HG03066 (cell line): Measurements from ENCODE around the gene SLC23A3.

Experiments
- ATAC-seq: cut with Tn5 transposase; IDR thresholded peaks from one replicate; pipeline ENCODE4 v1.9.1; 2021; ENCODE audit warnings: low read depth; ENCODE audit not compliant: unreplicated experiment

SLC23A3 gene

GRCh38 chr2:219169930-219170654 lies at the start of gene SLC23A3:
Gene SLC23A3 (minus strand): TSS chr2:219170029. CDS start chr2:219169984, 45 bp downstream.
- ATAC-seq = no peak

DNA sequence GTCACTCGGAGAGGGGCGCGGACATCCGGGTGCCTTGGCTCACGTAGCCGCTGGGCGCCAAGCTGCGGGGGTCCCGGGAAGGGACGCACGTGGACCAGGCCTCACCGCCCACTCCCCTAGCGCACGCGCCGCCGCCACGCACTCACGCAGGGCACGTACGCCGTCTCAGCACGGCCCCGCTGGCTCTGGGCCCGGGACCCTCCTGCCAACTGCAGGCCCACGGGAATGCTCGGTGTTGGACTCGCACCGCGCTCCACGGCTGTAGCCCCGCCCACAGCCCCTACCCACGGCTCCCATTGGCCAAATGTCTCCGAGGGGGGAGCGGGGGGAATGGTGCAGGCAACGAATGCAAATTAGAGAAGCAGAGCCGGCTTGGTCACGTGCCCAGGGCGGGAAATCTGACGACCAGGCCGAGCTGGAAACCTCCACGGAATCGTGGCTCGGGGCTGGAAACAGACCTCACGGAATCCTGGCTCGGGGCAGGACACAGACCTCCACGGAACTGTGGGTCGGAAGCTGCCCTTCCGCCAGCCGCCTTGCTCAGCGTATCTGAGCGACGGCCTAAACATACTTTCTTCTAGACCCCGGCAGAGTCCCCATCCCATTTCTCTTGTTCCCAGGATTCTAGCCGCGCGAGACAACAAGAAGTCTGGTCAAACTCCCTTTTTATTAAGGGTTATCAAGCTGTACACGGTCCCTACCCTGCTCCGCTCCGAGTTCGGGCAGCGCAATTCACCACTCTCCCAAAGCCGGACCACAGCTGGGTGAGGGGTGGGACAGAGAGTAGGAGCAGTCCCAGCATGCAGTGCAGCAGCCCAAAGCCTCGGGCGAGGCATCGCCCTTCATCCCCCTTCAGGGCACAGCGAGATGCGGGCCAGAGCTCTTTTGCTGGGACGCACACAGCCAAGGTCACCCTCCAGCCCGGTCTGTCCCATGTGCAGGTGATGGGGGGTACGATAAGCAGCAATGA lies 49.2 kb upstream of the SLC23A3 start, which contains the start of gene ABCB6:
Gene ABCB6 (minus strand): TSS at position 227 of the 970 bp plus-strand sequence. CDS start 285 bp downstream, outside the sequence.
- peak; percentile 84 for ATAC-seq

DNA sequence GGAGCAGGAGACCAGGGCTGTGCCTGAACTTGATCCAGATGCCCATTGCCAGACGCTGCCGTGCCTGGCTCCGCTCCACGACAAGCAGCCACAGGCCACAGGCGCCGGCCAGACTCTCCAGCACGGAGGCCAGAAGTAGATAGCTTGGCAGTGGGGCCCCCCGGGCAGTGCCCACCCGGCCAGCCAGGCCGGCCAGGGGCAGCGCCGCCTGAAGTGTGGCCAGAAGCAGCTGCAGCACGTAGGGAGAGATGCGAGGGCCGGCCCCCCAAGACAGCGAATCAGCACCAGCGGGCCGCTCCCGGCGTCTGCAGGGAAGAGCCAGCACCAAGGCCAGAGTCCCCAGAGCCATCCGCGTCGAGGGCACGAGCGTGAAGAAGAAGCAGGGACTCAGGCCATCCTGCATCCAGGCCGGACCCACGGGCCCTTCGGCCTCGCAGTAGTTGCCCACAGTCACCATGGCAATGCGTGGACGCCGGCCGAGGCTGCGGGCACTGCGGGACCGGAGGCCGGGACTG lies 48.4 kb upstream of the SLC23A3 start:
- ATAC-seq = peak; percentile 31

DNA sequence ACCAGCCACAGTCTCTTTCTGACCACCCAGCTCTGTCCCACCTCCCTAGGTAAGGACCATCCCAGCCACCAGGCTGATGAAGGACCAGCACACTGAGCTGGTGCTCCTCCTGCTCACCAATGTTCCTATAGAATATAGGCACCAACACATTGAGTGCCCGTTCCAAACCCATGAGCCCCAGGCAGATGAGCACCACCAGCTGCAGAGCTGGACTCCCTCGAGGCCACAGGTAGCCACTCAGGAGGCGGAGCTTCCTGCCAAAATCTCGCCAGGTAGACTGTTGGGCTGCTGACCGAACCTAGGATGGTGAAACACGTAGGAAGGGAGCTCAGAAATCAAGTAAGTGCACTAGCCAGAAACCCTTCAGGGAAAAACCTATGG lies 46.7 kb upstream of the SLC23A3 start:
- ATAC-seq = no peak

DNA sequence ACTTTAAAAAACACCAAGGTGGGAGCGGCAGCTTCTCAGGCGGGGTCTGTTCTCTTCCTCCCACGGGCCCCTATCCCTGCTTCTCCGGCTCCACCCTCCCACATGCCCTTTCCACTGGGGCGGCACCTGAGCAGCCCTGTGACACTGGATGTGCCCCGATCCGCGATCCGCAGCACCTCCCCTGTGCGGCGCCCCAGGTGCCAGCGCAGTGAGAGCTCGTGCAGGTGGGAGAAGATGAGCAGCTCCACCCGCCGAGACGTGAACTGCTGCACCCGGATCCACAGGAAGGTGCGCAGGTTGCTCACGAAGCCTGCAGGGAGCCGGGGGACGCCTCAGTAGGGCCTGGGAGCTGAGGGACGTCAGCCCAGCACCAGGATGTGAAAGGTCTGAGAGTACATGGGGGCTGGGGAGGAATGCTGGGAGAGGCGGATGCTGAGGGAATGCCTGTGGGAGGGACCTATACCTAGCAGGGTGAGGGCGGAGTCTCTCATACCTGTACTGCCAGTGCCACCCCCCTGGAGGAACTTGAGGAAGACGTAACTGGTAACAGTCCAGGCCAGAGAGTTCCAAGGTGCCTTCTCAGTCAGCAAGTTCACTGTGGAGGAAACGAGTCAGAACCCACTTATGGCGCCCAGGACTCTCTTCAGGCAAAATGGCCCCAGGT lies 46.2 kb upstream of the SLC23A3 start:
- no peak for ATAC-seq

- ATAC-seq = no peak
Observed at GRCh38 chr2:219214786-219215185, 45.0 kb upstream of the SLC23A3 start.

- no peak for ATAC-seq
Observed at GRCh38 chr2:219214141-219214540, 44.3 kb upstream of the SLC23A3 start.

DNA sequence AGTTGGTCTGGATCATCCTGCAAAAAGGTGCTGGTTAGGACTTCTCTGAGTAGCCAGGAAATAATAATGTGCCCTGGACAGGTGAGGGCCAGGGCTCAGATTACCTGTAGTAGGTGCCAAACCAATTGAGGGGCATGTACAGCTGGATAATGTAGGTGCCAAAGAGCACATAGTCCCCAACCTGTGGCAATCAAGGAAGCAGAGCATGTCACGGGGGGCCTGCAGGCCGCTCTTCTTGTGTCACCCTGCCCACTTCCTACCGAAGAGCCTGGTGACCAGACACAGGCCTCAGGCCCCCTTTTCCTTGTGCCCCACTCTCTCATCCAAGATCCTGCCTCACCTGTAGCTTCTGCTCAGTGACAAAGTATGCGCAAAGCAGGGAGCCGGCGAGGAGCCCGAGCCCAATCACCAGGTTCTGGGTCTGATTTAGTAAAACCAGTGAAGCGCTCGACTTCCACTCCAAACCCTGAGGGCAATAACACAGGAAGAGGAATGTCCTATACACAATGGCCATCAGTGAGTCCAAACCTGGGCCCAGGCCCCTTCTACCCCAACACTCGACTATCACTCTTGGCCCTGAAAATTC lies 43.8 kb upstream of the SLC23A3 start:
- no peak for ATAC-seq

DNA sequence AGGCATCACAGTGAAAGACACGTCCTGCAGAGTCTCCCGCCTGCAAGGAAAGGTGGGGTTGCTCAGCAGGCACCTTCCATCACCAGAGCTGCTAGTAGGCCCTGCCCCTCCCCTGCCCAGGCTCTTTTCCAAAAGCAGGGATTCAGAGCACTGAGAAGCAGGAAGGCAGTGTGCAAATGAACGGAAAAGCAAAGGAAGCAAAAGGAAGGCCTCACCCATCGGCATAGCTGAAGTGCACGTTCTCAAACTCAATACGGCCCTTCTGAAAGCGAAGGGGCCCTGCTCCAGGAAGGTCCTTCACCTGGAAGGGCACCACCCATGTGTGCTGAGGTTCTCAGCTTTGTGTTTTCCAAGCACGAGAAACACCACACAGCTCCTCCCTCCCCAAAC lies 43.2 kb upstream of the SLC23A3 start:
- no peak for ATAC-seq

- ATAC-seq = no peak
Observed at GRCh38 chr2:219210886-219211362, 41.1 kb upstream of the SLC23A3 start.

GRCh38 chr2:219210196-219210885 lies 40.5 kb upstream of the SLC23A3 start:
- ATAC-seq = no peak

DNA sequence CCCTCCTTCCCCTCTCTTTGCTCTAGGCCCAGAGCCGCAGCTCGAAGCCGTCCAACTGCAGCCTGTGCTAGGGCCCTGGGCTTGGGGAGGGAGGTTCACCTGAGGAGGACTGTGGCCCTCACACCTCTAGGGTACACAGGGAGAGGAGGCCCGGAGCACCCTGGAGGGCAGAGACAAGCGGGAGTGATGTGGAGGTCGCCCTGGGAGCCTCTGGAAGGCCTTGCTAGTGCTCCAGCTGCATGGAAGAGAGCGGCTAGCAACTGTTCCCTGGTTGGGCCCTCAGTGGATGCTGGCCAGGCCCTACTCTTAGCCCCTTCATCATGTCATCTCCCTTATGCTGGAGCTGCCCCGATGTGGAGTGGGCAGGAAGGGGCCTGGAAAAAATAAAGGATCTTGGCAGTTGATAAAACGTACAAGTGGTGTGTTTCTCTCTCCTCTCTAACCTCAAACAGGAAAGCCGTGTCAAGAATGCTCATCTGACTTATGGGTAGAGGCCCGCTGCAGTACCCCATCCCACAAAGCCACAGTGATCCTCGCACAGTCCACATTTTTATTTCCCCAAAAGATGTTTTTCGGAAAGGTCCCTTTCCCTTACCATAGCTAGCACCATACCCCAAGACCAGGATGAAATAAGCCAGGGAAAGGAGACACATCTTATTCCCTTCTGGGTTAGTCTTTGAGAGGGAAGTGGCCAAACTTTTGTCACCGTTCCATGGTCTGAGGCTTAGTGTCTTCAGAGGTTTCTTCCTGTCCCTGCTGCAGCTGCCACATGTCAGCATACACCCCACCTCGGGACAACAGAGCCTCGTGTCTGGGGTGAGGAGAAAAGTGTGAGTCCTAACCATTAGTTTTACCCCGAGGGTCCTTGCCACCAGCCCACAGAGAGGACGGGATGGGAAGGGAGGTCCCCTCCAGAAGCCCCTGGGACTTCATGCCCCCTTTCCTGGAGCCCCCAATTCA lies 39.7 kb upstream of the SLC23A3 start:
- no peak for ATAC-seq

DNA sequence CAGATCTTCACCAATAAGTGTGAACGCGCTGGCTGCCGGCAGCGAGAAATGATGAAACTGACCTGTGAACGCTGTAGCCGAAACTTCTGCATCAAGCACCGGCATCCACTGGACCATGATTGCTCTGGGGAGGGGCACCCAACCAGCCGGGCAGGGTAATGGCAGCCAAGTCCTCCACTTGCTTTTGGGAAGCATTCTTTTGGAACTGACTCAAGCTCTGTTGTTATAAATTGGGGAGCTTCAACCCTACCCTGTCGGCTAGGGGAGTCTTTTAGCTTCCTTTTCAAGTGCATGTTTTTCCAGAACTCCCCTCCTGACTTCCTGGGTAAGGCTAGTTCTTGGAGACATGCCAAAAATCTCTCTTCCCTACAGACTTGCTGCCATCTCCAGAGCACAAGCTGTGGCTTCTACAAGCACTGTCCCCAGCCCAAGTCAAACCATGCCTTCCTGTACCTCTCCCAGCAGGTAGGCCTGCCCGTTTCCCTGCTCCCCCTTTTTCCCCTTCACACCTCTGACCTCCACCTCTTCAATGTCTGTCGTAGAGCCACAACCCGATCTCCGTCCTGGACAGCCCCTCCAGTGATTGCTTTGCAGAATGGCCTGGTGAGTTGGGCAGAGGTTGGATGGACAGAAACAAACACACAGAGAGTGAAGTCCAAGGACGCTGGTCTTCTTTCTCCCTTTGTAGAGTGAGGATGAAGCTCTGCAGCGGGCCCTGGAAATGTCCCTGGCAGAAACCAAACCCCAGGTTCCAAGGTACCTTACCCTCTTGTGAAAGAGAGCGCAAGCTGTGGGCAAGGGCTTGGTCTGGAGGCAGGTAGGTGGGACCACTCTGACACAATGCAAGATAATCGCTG lies 38.3 kb upstream of the SLC23A3 start:
- no peak for ATAC-seq

DNA sequence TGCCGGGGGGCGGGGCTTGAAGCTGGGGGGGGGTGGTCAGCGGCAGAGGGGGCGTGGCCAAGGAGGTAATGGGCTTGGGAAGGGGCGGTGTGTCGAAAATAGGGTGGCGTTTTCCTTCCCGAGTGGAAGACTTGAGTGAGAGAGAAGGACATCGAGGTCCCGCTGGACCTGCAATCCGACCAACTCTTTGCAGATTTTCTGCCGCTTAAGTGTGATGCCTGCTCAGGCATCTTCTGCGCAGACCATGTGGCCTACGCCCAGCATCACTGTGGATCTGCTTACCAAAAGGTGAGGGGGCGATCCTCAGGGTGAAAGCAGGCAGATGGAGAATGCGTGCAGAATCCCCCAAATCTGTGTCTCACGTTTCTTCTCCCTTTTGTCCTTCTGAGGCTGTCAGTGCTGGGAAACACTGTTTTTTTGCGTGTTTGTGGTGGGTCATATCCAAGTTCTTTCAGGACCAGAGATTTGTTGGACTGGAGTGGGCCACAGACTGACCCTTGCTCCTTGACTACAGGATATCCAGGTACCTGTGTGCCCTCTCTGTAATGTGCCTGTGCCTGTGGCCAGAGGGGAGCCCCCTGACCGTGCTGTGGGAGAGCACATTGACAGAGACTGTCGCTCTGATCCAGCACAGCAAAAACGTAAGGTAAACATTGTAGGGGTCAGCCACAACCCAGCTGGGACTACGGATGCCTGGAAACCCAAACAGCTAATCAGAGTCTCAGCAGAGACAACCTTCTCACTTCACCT lies 37.5 kb upstream of the SLC23A3 start:
- ATAC-seq = no peak

DNA sequence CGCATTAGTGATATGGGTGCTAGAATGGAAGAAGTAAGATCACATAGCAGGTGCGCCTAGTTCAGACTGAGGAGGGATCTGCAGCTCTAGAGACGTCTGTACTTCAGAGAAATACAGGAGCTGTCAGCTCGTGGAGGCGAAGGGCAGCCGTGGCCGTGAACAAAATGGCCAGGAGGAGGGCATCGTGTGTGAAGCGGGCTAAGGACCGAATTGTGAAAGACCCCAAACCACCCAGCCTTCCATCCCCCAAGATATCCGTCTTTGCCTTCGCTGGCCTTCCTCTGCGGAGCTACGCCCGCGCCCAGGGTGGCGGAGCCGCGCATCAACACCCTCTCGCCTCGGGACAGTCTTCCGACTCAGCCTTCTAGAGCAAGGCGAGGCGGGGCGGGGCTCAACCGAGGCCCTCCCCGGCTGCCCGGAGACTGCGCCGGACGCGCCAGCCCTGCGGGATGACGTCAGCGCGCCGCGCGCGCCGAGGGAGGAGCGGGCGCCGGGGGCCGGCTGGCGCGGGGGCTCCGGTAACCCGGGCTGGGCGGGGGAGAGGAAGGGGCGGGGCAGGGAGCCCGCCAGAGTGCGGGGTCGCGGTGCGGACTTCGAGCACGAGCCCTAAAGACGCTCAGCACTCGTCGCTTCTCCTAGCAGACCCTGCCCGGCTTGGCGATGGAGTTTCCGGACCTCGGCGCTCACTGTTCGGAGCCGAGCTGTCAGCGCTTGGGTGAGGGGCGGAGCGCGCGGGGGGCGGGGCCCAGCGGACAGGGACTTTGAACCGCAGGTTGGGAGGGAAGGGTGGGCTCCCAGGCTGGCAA lies 36.7 kb upstream of the SLC23A3 start, which contains the start of gene ZFAND2B:
Gene ZFAND2B (plus strand): TSS at position 455 of the 806 bp plus-strand sequence. CDS start 206 bp downstream, at position 661.
- ATAC-seq = peak; percentile 96

DNA sequence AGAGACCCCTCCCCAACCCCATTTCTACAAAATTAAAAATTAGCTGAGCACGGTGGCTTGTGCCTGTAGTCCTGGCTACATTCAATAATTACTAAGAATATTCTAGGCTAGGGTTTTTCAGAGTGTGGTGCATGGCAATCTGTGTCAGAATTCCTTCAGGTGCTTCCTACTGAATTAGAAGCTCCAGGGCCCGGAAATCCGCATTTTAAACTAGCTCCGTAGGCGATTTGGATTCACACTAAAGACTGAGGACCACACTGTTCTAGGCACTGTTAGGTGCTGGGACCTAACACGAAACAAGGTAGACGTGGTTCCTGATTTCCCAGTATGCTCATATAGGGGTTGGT lies 36.1 kb upstream of the SLC23A3 start:
- ATAC-seq = no peak
